ENCODE results near the gene DCN. TPM values are rescaled to one million over a fixed set of nuclear protein-coding genes. Genes with fewer than 3 reads are reported as not detected.

The DCN gene
- total RNA-seq, 1 donor from 2014 or later: 2,230 TPM

- no peak for TF ChIP-seq CTCF (IDR thresholded peaks at IDR 0.05)
- peaks cover 5% of the 10 kb centered on the region for H3K9me3 Mint-ChIP-seq (ENCODE audit: unreplicated experiment)
- H3K36me3 Mint-ChIP-seq (ENCODE audit: unreplicated experiment): no peaks in the 10 kb centered on the region
- H3K4me1 Mint-ChIP-seq (ENCODE audit: unreplicated experiment): peaks cover 26% of the 10 kb centered on the region
- peak overlapping the region; percentile 75 for H3K27ac Mint-ChIP-seq (ENCODE audit: unreplicated experiment)
- no peaks in the 10 kb centered on the region for H3K27me3 Mint-ChIP-seq (ENCODE audit: unreplicated experiment)
- no peak overlapping the region for H3K4me3 Mint-ChIP-seq (ENCODE audit: unreplicated experiment)
- no peak for DNase-seq (ENCODE audit: extremely low spot score, unreplicated experiment)
These were observed 40.1 kb upstream of the DCN start for GRCh38 chr12:91222746-91223145.

- no peak overlapping the region for H3K4me3 Mint-ChIP-seq (ENCODE audit: unreplicated experiment)
- no peak for DNase-seq (ENCODE audit: extremely low spot score, unreplicated experiment)
- no peak overlapping the region for H3K27ac Mint-ChIP-seq (ENCODE audit: unreplicated experiment)
- peaks cover 9% of the 10 kb centered on the region for H3K9me3 Mint-ChIP-seq (ENCODE audit: unreplicated experiment)
- H3K4me1 Mint-ChIP-seq (ENCODE audit: unreplicated experiment): peaks cover 32% of the 10 kb centered on the region
- no peak for TF ChIP-seq CTCF (IDR thresholded peaks at IDR 0.05)
- H3K27me3 Mint-ChIP-seq (ENCODE audit: unreplicated experiment): no peaks in the 10 kb centered on the region
- H3K36me3 Mint-ChIP-seq (ENCODE audit: unreplicated experiment): no peaks in the 10 kb centered on the region
These were observed 37.3 kb upstream of the DCN start for GRCh38 chr12:91219919-91220318.

GRCh38 chr12:91219511-91219910 is 36.9 kb upstream of the DCN start:
- no peak for DNase-seq (ENCODE audit: extremely low spot score, unreplicated experiment)
- Mint-ChIP-seq H3K27ac (ENCODE audit: unreplicated experiment) (no peak overlapping the region), H3K4me3 (ENCODE audit: unreplicated experiment) (no peak overlapping the region), H3K36me3 (ENCODE audit: unreplicated experiment) (no peaks in the 10 kb centered on the region), H3K27me3 (ENCODE audit: unreplicated experiment) (no peaks in the 10 kb centered on the region), H3K9me3 (ENCODE audit: unreplicated experiment) (peaks cover 9% of the 10 kb centered on the region), H3K4me1 (ENCODE audit: unreplicated experiment) (peaks cover 30% of the 10 kb centered on the region)
- no peak for TF ChIP-seq CTCF (IDR thresholded peaks at IDR 0.05)

- H3K27me3 Mint-ChIP-seq (ENCODE audit: unreplicated experiment): no peaks in the 10 kb centered on the region
- no peaks in the 10 kb centered on the region for H3K36me3 Mint-ChIP-seq (ENCODE audit: unreplicated experiment)
- H3K4me1 Mint-ChIP-seq (ENCODE audit: unreplicated experiment): peaks cover 34% of the 10 kb centered on the region
- peaks cover 13% of the 10 kb centered on the region for H3K9me3 Mint-ChIP-seq (ENCODE audit: unreplicated experiment)
- no peak overlapping the region for H3K4me3 Mint-ChIP-seq (ENCODE audit: unreplicated experiment)
- no peak overlapping the region for H3K27ac Mint-ChIP-seq (ENCODE audit: unreplicated experiment)
- no peak for DNase-seq (ENCODE audit: extremely low spot score, unreplicated experiment)
- no peak for TF ChIP-seq CTCF (IDR thresholded peaks at IDR 0.05)
These were observed 34.3 kb upstream of the DCN start for GRCh38 chr12:91216871-91217270.

GRCh38 chr12:91215940-91216454 is 33.4 kb upstream of the DCN start:
- no peak for TF ChIP-seq CTCF (IDR thresholded peaks at IDR 0.05)
- H3K9me3 Mint-ChIP-seq (ENCODE audit: unreplicated experiment): peaks cover 13% of the 10 kb centered on the region
- peaks cover 41% of the 10 kb centered on the region for H3K4me1 Mint-ChIP-seq (ENCODE audit: unreplicated experiment)
- H3K36me3 Mint-ChIP-seq (ENCODE audit: unreplicated experiment): no peaks in the 10 kb centered on the region
- no peak for DNase-seq (ENCODE audit: extremely low spot score, unreplicated experiment)
- no peak overlapping the region for H3K4me3 Mint-ChIP-seq (ENCODE audit: unreplicated experiment)
- no peaks in the 10 kb centered on the region for H3K27me3 Mint-ChIP-seq (ENCODE audit: unreplicated experiment)
- H3K27ac Mint-ChIP-seq (ENCODE audit: unreplicated experiment): peak overlapping the region; percentile 70
